Measurements from ENCODE around the gene IL17RD. TPM values are rescaled to one million over a fixed set of nuclear protein-coding genes. Genes with fewer than 3 reads are reported as not detected.

The IL17RD gene
- total RNA-seq, 1 experiment from 2014 or later = 31.7 TPM

DNA sequence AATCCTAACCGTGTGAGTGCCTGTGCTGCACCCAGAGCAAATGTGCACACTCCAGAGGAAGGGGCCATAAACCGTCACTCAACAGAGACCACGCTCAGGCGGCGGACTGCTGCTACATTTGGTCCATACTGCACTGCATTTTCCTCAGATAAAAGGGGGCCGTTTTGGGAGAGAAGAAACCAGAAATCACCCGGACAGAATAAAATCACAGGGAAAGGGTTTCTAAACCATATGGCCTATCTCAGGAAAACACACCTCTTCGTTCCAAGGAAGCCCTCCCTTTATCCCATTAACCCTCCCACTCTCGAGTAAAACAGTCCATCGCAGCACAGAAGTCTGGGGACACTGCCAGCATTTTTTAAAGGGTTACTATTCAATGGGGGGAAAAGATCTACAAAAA lies 7.6 kb downstream of the IL17RD start:
- no peak overlapping the region for H3K14ac ChIP-seq (ENCODE audit: insufficient read depth, low read length)
- no peak overlapping the region for H3K56ac ChIP-seq (ENCODE audit: insufficient read length, low read depth, low read length)
- H3K23me2 ChIP-seq (ENCODE audit: insufficient read length, low read depth, low read length, poor library complexity, severe bottlenecking) = no peaks in the 10 kb centered on the region
- Mint-ChIP-seq H3K9me3 (no peaks in the 10 kb centered on the region), H3K27ac (peak overlapping the region in 1 of 3 experiments; percentile 5; a peak in 1 of 7 replicates), H3K27me3 (ENCODE audit: low read depth) (peaks cover 63% of the 10 kb centered on the region), H3K4me1 (peaks cover 74 to 75% of the 10 kb centered on the region in 2 experiments), H3K36me3 (ENCODE audit: insufficient read depth in 1 of 3, low read depth in 3 of 3) (0 out of 7 replicates have a peak, but pooled peaks cover 0 to under 1% (median 0%) of the 10 kb centered on the region in 3 experiments), H3K4me3 (peak overlapping the region in 1 of 2 experiments; percentile 19; a peak in 1 of 5 replicates)
- H2AK5ac ChIP-seq (ENCODE audit: insufficient read length, low read length) = no peak overlapping the region
- TF ChIP-seq, protein P1, sequence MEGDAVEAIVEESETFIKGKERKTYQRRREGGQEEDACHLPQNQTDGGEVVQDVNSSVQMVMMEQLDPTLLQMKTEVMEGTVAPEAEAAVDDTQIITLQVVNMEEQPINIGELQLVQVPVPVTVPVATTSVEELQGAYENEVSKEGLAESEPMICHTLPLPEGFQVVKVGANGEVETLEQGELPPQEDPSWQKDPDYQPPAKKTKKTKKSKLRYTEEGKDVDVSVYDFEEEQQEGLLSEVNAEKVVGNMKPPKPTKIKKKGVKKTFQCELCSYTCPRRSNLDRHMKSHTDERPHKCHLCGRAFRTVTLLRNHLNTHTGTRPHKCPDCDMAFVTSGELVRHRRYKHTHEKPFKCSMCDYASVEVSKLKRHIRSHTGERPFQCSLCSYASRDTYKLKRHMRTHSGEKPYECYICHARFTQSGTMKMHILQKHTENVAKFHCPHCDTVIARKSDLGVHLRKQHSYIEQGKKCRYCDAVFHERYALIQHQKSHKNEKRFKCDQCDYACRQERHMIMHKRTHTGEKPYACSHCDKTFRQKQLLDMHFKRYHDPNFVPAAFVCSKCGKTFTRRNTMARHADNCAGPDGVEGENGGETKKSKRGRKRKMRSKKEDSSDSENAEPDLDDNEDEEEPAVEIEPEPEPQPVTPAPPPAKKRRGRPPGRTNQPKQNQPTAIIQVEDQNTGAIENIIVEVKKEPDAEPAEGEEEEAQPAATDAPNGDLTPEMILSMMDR (conservative IDR thresholded peaks at IDR 0.05) = no peak
- DNase-seq = no peak
- H3K9me3 ChIP-seq (ENCODE audit: control insufficient read depth, low read depth, low read length) = no peaks in the 10 kb centered on the region
- no peak overlapping the region for H3K18ac ChIP-seq (ENCODE audit: insufficient read length, low read depth, low read length)
- no peak overlapping the region for H3K4ac ChIP-seq (ENCODE audit: low read depth, low read length)
- no peak overlapping the region for H3K27ac ChIP-seq (ENCODE audit: insufficient read length, low read depth, low read length)
- H2BK5ac ChIP-seq (ENCODE audit: insufficient read length, low read length) = no peak overlapping the region
- no peak overlapping the region for H3K4me2 ChIP-seq (ENCODE audit: insufficient read depth, insufficient read length, low read length)
- H3K79me1 ChIP-seq (ENCODE audit: insufficient read depth, low read depth, low read length, poor library complexity, severe bottlenecking) = no peaks in the 10 kb centered on the region
- no peak overlapping the region for H3T11ph ChIP-seq (ENCODE audit: low read length)
- H4K20me1 ChIP-seq (ENCODE audit: control insufficient read depth, insufficient read depth, insufficient read length) = peaks cover 2% of the 10 kb centered on the region
- H3K27me3 ChIP-seq (ENCODE audit: insufficient read depth, low read length) = no peaks in the 10 kb centered on the region
- peaks cover 19% of the 10 kb centered on the region; the same call in 1 of the 2 replicates for H3K79me2 ChIP-seq (ENCODE audit: insufficient read depth, low read length)
- H4K5ac ChIP-seq (ENCODE audit: insufficient read length, low read depth, low read length) = no peak overlapping the region
- no peak overlapping the region for H4K8ac ChIP-seq (replicated peaks; ENCODE audit: insufficient read length, low read depth, low read length)
- H2BK12ac ChIP-seq (ENCODE audit: insufficient read length, low read depth, low read length) = no peak overlapping the region
- no peak overlapping the region for H2BK15ac ChIP-seq (ENCODE audit: low read depth, low read length)
- H2AFZ ChIP-seq (ENCODE audit: low read length) = no peak overlapping the region
- no peak overlapping the region for H2BK120ac ChIP-seq (ENCODE audit: low read depth, low read length, poor library complexity, severe bottlenecking)
- no peak overlapping the region for H3K9ac ChIP-seq (ENCODE audit: extremely low read depth, insufficient read length, low read length)
- no CpG with 5 or more reads among the region's 10 CpGs for WGBS (ENCODE audit: extremely low coverage, insufficient read length, low lambda C conversion rate)
- no peak overlapping the region for H2BK20ac ChIP-seq (ENCODE audit: low read depth, low read length, poor library complexity, severe bottlenecking)
- no peak overlapping the region for H4K91ac ChIP-seq (ENCODE audit: insufficient read length, low read depth, low read length)
- no peak overlapping the region for H3K23ac ChIP-seq (ENCODE audit: insufficient read length, low read depth, low read length)
- H3K4me1 ChIP-seq (ENCODE audit: insufficient read depth, low read length) = peaks cover 39% of the 10 kb centered on the region
